GM19043 (cell line): Measurements from ENCODE around the gene PCDHGA9.
"Not testable (repeated sequence)": the region's sequence is repeated elsewhere in the genome, so short reads cannot be mapped to it uniquely, and the experiment has no call there.

Experiments
- ATAC-seq: cut with Tn5 transposase; IDR thresholded peaks from one replicate; pipeline ENCODE4 v1.9.1; 2021; ENCODE audit warnings: low read depth; ENCODE audit not compliant: unreplicated experiment

The PCDHGA9 gene

GRCh38 chr5:141402553-141403243 lies at the start of gene PCDHGA9:
TSS of gene PCDHGA9 (plus strand) at chr5:141402778. CDS start at chr5:141402953, 175 bp downstream.
- ATAC-seq, result no peak

DNA sequence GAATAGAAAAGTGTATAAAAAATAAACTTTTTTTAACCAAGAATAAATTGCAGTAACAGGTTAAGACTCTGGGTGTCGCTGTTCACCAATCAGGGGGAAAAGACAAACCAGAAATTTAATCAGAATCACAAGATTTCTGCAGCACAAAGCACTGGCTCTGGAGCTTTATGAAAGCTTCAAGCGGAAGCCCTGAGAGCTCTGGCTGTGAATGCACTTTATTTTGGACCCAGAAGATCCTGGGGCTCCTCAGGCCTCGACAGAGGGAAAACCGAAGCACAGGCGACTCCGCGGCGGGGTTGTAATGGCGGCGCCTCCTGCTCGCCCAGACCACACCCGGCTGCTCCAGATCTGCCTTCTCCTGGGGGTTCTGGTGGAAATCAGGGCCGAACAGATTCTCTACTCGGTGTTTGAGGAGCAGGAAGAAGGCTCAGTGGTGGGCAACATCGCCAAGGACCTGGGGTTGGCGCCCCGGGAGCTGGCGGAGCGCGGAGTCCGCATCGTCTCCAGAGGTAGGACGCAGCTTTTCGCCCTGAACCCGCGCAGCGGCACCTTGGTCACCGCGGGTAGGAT lies 47.6 kb upstream of the PCDHGA9 start, which contains the start of gene PCDHGA4:
PCDHGA4 (plus strand) TSS at position 122 of the 570 bp plus-strand sequence; CDS start at position 209, 87 bp downstream.
- no peak for ATAC-seq

DNA sequence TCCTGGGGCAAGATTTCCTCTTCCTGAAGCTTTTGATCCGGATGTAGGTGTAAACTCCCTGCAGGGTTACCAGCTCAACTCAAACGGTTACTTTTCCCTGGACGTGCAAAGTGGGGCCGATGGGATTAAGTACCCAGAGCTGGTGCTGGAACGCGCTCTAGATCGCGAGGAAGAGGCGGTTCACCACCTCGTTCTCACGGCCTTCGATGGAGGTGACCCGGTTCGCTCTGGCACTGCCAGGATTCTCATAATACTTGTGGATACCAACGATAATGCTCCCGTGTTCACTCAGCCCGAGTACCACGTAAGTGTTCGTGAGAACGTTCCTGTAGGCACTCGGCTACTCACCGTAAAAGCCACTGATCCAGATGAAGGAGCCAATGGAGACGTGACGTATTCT lies 46.9 kb upstream of the PCDHGA9 start:
- no peak for ATAC-seq

GRCh38 chr5:141356133-141356532 lies 46.4 kb upstream of the PCDHGA9 start:
- ATAC-seq, result no peak

DNA sequence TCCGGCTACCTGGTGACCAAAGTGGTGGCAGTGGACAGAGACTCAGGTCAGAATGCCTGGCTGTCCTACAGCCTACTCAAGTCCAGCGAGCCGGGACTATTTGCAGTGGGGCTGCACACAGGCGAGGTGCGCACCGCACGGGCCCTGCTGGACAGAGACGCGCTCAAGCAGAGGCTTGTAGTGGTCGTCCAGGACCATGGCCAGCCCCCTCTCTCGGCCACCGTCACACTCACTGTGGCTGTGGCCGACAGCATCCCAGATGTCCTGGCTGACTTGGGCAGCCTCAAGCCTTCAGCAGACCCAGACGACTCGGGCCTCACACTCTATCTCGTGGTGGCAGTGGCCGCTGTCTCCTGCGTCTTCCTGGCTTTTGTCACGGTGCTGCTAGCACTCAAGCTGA lies 45.6 kb upstream of the PCDHGA9 start:
- no peak for ATAC-seq

GRCh38 chr5:141359790-141360426 lies 42.7 kb upstream of the PCDHGA9 start, which contains the start of gene PCDHGB2:
TSS of gene PCDHGB2 (plus strand) at chr5:141359994. CDS start at chr5:141360136, 142 bp downstream.
- ATAC-seq, result no peak

GRCh38 chr5:141360685-141361084 lies 41.9 kb upstream of the PCDHGA9 start:
- ATAC-seq, result no peak

DNA sequence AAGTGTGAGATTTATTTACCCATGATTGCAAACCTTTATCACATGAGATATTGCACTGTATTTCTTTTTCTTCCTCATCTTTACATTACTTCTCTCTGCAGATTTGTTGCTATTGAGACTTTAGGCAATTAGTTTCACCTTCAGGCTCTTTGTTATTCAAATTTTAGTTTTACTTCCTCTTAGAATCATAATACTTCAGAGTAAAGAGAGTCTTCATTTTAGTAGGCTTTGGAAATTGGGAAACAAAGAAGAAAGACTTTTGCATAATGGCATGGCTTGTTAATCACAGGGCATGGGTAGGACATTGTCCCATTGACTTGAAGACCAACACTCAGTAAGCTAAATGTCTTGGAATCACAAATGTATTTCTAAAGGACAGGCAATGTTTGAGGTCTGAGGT lies 39.9 kb upstream of the PCDHGA9 start:
- ATAC-seq, result no peak

GRCh38 chr5:141363952-141364660 lies 38.5 kb upstream of the PCDHGA9 start, which contains the start of gene PCDHGA5:
TSS of gene PCDHGA5 (plus strand) at chr5:141364162. CDS start at chr5:141364331, 169 bp downstream.
- no peak for ATAC-seq

GRCh38 chr5:141366016-141366896 lies 36.3 kb upstream of the PCDHGA9 start:
- no peak for ATAC-seq

DNA sequence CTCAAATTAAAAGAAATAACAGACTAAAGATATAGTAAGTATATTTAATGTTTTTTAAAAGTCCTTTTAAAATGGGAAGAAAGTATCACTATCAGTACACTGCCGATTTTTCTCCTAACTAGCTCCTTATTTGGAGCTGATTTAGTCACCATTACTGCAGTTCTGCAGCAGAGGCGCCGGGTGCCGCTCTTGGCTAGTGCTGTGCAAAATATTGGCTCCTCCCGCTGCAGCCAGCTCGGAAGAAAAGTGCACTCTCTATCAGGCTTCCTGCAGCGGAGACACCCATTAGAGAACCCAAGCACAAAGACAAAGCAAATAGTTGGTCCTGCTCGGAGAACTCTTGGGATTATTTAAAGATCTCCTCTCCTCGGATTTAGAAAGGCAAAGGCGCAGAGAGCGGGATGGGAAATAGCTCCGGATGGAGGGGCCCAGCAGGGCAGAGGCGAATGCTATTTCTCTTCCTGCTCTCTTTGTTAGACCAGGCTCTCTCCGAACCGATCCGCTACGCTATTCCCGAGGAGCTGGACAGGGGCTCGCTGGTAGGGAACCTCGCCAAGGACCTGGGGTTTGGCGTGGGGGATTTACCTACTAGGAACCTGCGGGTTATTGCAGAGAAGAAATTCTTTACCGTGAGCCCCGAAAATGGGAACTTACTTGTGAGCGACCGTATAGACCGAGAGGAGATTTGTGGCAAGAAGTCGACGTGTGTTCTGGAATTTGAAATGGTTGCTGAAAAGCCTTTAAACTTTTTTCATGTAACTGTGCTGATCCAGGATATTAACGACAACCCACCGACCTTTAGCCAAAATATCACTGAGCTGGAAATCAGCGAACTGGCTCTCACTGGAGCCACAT lies 32.4 kb upstream of the PCDHGA9 start, which contains the start of gene PCDHGB3:
PCDHGB3 (plus strand) TSS at position 249 of the 855 bp plus-strand sequence; CDS start at position 402, 153 bp downstream.
- peak; percentile 74 for ATAC-seq

- no peak for ATAC-seq
These were observed 30.8 kb upstream of the PCDHGA9 start for GRCh38 chr5:141371572-141372475.

GRCh38 chr5:141373673-141374317 lies 28.8 kb upstream of the PCDHGA9 start, which contains the start of gene PCDHGA6:
TSS of gene PCDHGA6 (plus strand) at chr5:141373891. CDS start at chr5:141374084, 193 bp downstream.
- ATAC-seq, result no peak

- no peak for ATAC-seq
These were observed 28.0 kb upstream of the PCDHGA9 start for GRCh38 chr5:141374627-141375026.

- ATAC-seq, result not testable (repeated sequence)
These were observed 27.0 kb upstream of the PCDHGA9 start for GRCh38 chr5:141375444-141376155.

DNA sequence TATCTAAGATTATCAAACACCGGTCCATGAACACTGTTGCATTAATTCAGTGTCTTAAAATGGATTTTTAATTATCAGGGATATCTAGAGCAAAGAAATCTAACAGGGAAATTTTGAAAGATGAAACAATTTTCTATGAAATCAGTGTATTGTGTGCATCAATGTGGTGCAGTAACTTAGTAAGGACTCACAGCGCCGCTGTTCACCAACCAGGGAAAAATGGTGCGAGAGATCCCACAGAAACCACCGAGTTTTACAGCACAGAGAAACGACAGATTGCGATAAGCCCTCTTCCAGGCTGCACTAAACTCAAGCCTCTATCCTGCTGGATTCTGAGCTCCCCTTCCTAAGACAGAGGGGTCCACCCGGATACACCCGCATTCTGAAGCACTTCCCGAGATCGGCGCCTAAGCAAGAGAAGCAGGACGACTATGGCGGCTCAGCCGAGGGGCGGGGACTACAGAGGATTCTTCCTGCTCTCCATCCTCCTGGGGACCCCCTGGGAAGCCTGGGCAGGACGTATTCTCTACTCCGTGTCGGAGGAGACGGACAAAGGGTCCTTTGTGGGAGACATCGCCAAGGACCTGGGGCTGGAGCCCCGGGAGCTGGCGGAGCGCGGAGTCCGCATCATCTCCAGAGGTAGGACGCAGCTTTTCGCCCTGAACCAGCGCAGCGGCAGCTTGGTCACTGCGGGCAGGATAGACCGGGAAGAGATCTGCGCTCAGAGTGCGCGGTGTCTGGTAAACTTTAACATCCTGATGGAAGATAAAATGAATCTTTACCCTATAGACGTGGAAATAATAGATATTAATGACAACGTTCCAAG lies 19.9 kb upstream of the PCDHGA9 start, which contains the start of gene PCDHGA7:
PCDHGA7 (plus strand) TSS at position 274 of the 826 bp plus-strand sequence; CDS start at position 432, 158 bp downstream.
- no peak for ATAC-seq
